Fibroblast of villous mesenchyme (primary cell): ENCODE data around the gene CWC27. TPM values are rescaled to one million over a fixed set of nuclear protein-coding genes. Genes with fewer than 3 reads are reported as not detected.

Source experiments
- DNase-seq: peaks from one replicate; pipeline ENCODE4 v3.0.0-alpha.2; 2010; ENCODE audit warnings: low read depth
- H3K4me3 ChIP-seq: 2 replicates; pipeline ENCODE4 v1.5.1; 2011; ENCODE audit warnings: low read depth, mild to moderate bottlenecking, low read length
- CTCF ChIP-seq: IDR thresholded peaks from 2 replicates; pipeline ENCODE4 v1.5.1; 2012; ENCODE audit warnings: low read depth, mild to moderate bottlenecking, low read length; ENCODE audit not compliant: insufficient read depth
- total RNA-seq: library from RNA; depleted of rRNA; stranded (reverse); fragments of >200 nt; gene quantifications from 2 replicates; pipeline ENCODE4 v1.2.3, GENCODE V29; 2012

The CWC27 gene
- total RNA-seq, 1 donor = 16.0 TPM

DNA sequence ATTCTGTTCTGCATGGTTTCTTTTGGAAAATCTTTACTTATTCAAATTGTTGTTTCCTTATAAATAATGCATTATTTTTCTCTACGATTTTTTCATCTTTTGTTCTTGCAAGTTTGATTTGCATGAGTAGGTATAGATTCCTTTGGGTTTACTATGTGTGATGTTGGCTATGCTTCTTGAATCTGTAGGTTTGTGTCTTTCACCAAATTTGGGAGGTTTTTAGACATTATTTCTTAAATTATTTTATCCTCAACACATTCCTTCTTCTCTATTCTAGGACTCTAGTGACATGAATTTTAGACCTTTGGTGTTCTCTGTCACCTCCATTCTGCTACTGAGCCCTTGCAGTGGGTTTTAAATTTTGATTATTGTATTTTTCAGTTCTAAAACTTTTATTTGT is 219.0 kb downstream of the CWC27 start:
- no peak for DNase-seq
- TF ChIP-seq CTCF = no peak

GRCh38 chr5:65009207-65009606 is 240.5 kb downstream of the CWC27 start:
- no peak for TF ChIP-seq CTCF
- DNase-seq = no peak
- H3K4me3 ChIP-seq = no peak overlapping the region

More for the DNA sequence above, 219.0 kb downstream of the CWC27 start:
- H3K4me3 ChIP-seq = no peak overlapping the region

DNA sequence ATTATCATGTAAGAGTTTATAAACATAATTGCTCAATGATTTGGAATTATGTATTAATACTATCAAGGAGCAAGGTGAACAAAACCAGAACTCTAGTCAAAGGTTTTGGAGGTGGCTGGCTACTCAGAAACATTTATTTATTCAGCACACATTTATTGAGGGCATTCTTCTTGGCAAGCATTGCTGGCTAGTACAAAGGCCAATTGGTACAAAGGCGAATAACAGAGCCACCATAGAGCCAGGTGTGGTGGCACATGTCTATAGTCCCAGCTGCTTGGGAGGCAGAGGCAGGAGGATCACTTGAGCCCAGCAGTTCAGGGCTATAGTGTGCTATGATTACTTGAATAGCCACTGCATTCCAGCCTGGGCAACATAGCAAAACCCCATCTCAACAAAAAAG is 242.1 kb downstream of the CWC27 start:
- no peak for DNase-seq
- TF ChIP-seq CTCF = no peak
- no peak overlapping the region for H3K4me3 ChIP-seq

DNA sequence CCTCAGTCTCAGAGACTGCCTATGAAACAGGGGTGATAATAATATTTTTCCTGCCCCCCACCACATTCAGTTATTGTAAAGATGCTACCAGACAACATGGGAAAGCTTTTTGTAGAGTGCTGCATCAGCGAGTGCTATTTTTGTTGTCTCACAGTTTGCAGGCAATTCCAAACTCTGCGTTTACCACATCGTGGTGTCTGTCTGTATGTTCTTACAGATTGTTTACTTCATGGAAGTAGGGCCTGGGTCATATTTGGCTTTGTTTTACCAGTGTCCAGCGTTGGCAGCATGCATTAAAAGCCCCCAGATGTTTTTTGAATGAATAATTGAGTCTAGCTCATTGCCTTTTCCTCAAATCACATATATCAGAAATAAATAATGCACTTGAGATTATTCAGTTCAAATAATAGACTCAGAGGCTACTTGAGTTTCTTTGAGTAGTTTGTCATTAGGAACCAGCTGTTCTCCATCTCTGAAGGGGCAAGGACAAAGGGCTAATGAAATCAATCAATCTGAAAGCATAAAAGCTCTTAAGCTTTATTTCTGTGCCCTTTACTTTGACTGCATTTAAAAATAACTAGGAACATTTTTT is 243.7 kb downstream of the CWC27 start:
- no peak overlapping the region for H3K4me3 ChIP-seq
- TF ChIP-seq CTCF = no peak
- no peak for DNase-seq

DNA sequence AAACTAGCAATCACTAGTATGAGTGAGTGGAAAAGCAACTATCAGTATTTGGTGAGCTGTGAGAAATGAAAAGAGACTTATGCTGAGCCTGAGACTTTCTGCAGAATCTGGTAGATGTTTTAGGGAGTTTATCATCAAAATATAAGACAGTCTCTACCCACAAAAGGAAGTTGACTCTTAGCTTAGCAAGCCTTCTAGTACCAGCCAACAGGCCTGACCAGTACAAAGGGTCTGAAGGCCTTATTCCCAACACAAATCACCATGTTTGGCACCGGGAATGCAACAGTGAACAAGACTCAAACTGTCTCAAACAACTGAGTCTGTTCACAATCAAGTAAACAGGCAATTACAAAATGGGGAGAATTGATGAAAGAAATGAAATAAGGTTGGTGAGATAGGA is 244.4 kb downstream of the CWC27 start:
- DNase-seq = no peak
- H3K4me3 ChIP-seq = no peak overlapping the region
- TF ChIP-seq CTCF = no peak

- TF ChIP-seq CTCF = no peak
- DNase-seq = no peak
Measured at GRCh38 chr5:65014769-65015168, 246.0 kb downstream of the CWC27 start.

GRCh38 chr5:65015767-65016166 is 247.0 kb downstream of the CWC27 start:
- no peak overlapping the region for H3K4me3 ChIP-seq
- no peak for TF ChIP-seq CTCF
- no peak for DNase-seq

More at GRCh38 chr5:65014769-65015168, 246.0 kb downstream of the CWC27 start:
- H3K4me3 ChIP-seq = no peak overlapping the region
